ENCODE results near the gene MORN1.

MORN1 gene

GRCh38 chr1:2272686-2273400, 118.5 kb downstream of the MORN1 start:
- no peak for DNase-seq (ENCODE audit: low spot score)
- TF ChIP-seq, protein P1, sequence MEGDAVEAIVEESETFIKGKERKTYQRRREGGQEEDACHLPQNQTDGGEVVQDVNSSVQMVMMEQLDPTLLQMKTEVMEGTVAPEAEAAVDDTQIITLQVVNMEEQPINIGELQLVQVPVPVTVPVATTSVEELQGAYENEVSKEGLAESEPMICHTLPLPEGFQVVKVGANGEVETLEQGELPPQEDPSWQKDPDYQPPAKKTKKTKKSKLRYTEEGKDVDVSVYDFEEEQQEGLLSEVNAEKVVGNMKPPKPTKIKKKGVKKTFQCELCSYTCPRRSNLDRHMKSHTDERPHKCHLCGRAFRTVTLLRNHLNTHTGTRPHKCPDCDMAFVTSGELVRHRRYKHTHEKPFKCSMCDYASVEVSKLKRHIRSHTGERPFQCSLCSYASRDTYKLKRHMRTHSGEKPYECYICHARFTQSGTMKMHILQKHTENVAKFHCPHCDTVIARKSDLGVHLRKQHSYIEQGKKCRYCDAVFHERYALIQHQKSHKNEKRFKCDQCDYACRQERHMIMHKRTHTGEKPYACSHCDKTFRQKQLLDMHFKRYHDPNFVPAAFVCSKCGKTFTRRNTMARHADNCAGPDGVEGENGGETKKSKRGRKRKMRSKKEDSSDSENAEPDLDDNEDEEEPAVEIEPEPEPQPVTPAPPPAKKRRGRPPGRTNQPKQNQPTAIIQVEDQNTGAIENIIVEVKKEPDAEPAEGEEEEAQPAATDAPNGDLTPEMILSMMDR (conservative IDR thresholded peaks at IDR 0.05; ENCODE audit: low read depth) = no peak
- peak overlapping the region; percentile 82 for H3K27ac ChIP-seq
- ChIA-PET POLR2A (ENCODE audit: low non-redundant PET) (no interaction called here), CTCF (no interaction called here)

GRCh38 chr1:2271841-2272655, 119.3 kb downstream of the MORN1 start:
- H3K27ac ChIP-seq = peak overlapping the region; percentile 82
- DNase-seq (ENCODE audit: low spot score) = no peak
- CTCF ChIA-PET = interaction anchor here (0.6 to 0.7 kb wide), 2 partner anchors 42 to 43 kb away, joined by 4 to 5 read pairs; no protein-coding TSS in a partner anchor
- POLR2A ChIA-PET (ENCODE audit: low non-redundant PET) = no interaction called here
- TF ChIP-seq, protein P1 (conservative IDR thresholded peaks at IDR 0.05; ENCODE audit: low read depth) = no peak

All from RWPE1 (cell line).